Keratinocyte (primary cell): ENCODE measurements around the gene PSMB7. TPM values are rescaled to one million over a fixed set of nuclear protein-coding genes. Genes with fewer than 3 reads are reported as not detected.

Source experiments
- DNase-seq: peaks from one replicate; pipeline ENCODE4 v3.0.0-alpha.2; 2011; ENCODE audit warnings: low read depth, missing footprints, low spot score
- FAIRE-seq: peaks from 2 replicates; lab custom pipeline; 2011; peaks lifted over from hg19 to GRCh38; lab: Jason Lieb, UNC
- H2AFZ ChIP-seq: 2 replicates; pipeline ENCODE4 v1.6.0; 2012; ENCODE audit warnings: low read length, control low read depth, inconsistent platforms; ENCODE audit not compliant: control insufficient read depth
- H3K27ac ChIP-seq: 2 replicates; pipeline ENCODE4 v1.5.1; 2011; ENCODE audit warnings: low read length; ENCODE audit not compliant: control insufficient read depth, insufficient read depth
- H3K27me3 ChIP-seq: 3 replicates; pipeline ENCODE4 v1.6.0; 2011; ENCODE audit warnings: low read length; ENCODE audit not compliant: control insufficient read depth, insufficient read depth; ENCODE audit errors: extremely low read depth
- H3K36me3 ChIP-seq, 2 experiments: 2 replicates in 1 of 2; 3 replicates in 1 of 2; pipeline ENCODE4 v1.5.1; 2011; ENCODE audit warnings: low read length in 2 of 2, mild to moderate bottlenecking in 1 of 2; ENCODE audit not compliant: control insufficient read depth in 2 of 2, insufficient read depth in 2 of 2; ENCODE audit errors: extremely low read depth in 1 of 2
- H3K4me1 ChIP-seq: 3 replicates; pipeline ENCODE4 v1.5.1; 2011; ENCODE audit warnings: low read length; ENCODE audit not compliant: control insufficient read depth, insufficient read depth; ENCODE audit errors: extremely low read depth
- H3K4me2 ChIP-seq: 3 replicates; pipeline ENCODE4 v1.6.0; 2011; ENCODE audit warnings: low read depth, low read length; ENCODE audit not compliant: control insufficient read depth, insufficient read depth; ENCODE audit errors: extremely low read depth
- H3K4me3 ChIP-seq, 3 experiments: fragments of 200-600 bp in 1 of 3; sonication (generic) in 1 of 3; 2 replicates in 2 of 3; 3 replicates in 1 of 3; pipeline ENCODE4 v1.5.1; 2011 to 2016; ENCODE audit warnings: low read length in 3 of 3, mild to moderate bottlenecking in 3 of 3, control low read depth in 2 of 3, inconsistent platforms in 1 of 3, low read depth in 1 of 3, mixed read lengths in 1 of 3, mixed run types in 1 of 3, moderate library complexity in 1 of 3; ENCODE audit not compliant: control insufficient read depth in 2 of 3, insufficient read depth in 2 of 3; ENCODE audit errors: extremely low read depth in 1 of 3
- H3K79me2 ChIP-seq: 2 replicates; pipeline ENCODE4 v1.6.0; 2012; ENCODE audit warnings: low read length; ENCODE audit not compliant: control insufficient read depth, insufficient read depth
- H3K9ac ChIP-seq: 3 replicates; pipeline ENCODE4 v1.6.0; 2011; ENCODE audit warnings: low read length; ENCODE audit not compliant: control insufficient read depth, insufficient read depth; ENCODE audit errors: extremely low read depth
- H3K9me1 ChIP-seq: 3 replicates; pipeline ENCODE4 v1.6.0; 2011; ENCODE audit warnings: low read length; ENCODE audit not compliant: control insufficient read depth, insufficient read depth; ENCODE audit errors: extremely low read depth
- H3K9me3 ChIP-seq: 2 replicates; pipeline ENCODE4 v1.5.1; 2012; ENCODE audit warnings: low read depth, low read length; ENCODE audit not compliant: control insufficient read depth
- H4K20me1 ChIP-seq: 3 replicates; pipeline ENCODE4 v1.6.0; 2011; ENCODE audit warnings: low read length; ENCODE audit not compliant: control insufficient read depth, insufficient read depth; ENCODE audit errors: extremely low read depth
- CTCF ChIP-seq, 3 experiments: IDR thresholded peaks in 1 of 3; conservative IDR thresholded peaks in 1 of 3; optimal IDR thresholded peaks in 1 of 3; 2 replicates in 2 of 3; 3 replicates in 1 of 3; pipeline versions ENCODE3 to v1.5.1; 2011; ENCODE audit warnings: low read length in 3 of 3, mild to moderate bottlenecking in 3 of 3, moderate library complexity in 2 of 3, control low read depth in 1 of 3, inconsistent platforms in 1 of 3; ENCODE audit not compliant: insufficient read depth in 2 of 3; ENCODE audit errors: extremely low read depth in 1 of 3
- EZH2 ChIP-seq: IDR thresholded peaks from one replicate; pipeline ENCODE4 v1.6.1; 2012; ENCODE audit warnings: inconsistent platforms, mild to moderate bottlenecking, low read length, moderate library complexity
- dilution Hi-C: fragments of 300-500 bp; cut with MboI; formaldehyde crosslinking; loops from one replicate; pipeline ENCODE4 v1.7.0; 2020; ENCODE audit warnings: low sequenced_read_pairs; ENCODE audit not compliant: extremely low pct_ligation_motif_present
- polyA plus RNA-seq, 5 experiments: library from polyadenylated mRNA; depleted of rRNA in 3 of 5; stranded (reverse) in 3 of 5; stranded (forward) in 1 of 5; unstranded in 1 of 5; fragments of >200 nt; gene quantifications; 1 replicate in 1 of 5; 2 replicates in 3 of 5; 3 replicates in 1 of 5; pipeline versions ENCODE4 v1.2.1 to v1.2.3, GENCODE V29; 2011 to 2012; ENCODE audit warnings: missing spikeins in 2 of 5, low read depth in 1 of 5, low replicate concordance in 1 of 5

PSMB7 gene
- polyA plus RNA-seq, 1 donor (not counting 4 experiments of a cell fraction or from before 2014, with no cell fraction given): 388 TPM

GRCh38 chr9:124443625-124444024, 28.4 kb upstream of the PSMB7 start:
- Histone ChIP-seq H3K36me3 (no peaks in the 10 kb centered on the region), H3K4me2 (peak overlapping the region; percentile 35), H3K27ac (peak overlapping the region; percentile 50), H2AFZ (peak overlapping the region; percentile 59), H4K20me1 (no peaks in the 10 kb centered on the region), H3K9me3 (no peaks in the 10 kb centered on the region), H3K4me3 (no peak overlapping the region), H3K9me1 (no peaks in the 10 kb centered on the region), H3K4me1 (peaks cover 16% of the 10 kb centered on the region), H3K9ac (peak overlapping the region; percentile 25), H3K79me2 (no peaks in the 10 kb centered on the region), H3K27me3 (no peaks in the 10 kb centered on the region)
- no peak for TF ChIP-seq EZH2
- no peak for TF ChIP-seq CTCF (optimal IDR thresholded peaks at IDR 0.05 in 1 of 3, IDR thresholded peaks at IDR 0.05 in 1 of 3, conservative IDR thresholded peaks at IDR 0.05 in 1 of 3; ENCODE audit: extremely low read depth in 1 of 3, insufficient read depth in 2 of 3, low read length in 3 of 3)
- dilution Hi-C loops: no loop called here
- FAIRE-seq (no peak), DNase-seq (no peak)

- no peak for TF ChIP-seq CTCF (optimal IDR thresholded peaks at IDR 0.05 in 1 of 3, IDR thresholded peaks at IDR 0.05 in 1 of 3, conservative IDR thresholded peaks at IDR 0.05 in 1 of 3; ENCODE audit: extremely low read depth in 1 of 3, insufficient read depth in 2 of 3, low read length in 3 of 3)
- H3K4me3 ChIP-seq: no peak overlapping the region
- no peak overlapping the region for H2AFZ ChIP-seq
- no peaks in the 10 kb centered on the region for H3K9me1 ChIP-seq
- H3K79me2 ChIP-seq: no peaks in the 10 kb centered on the region
- no peak overlapping the region for H3K27ac ChIP-seq
- no peak overlapping the region for H3K9ac ChIP-seq
- H3K36me3 ChIP-seq: no peaks in the 10 kb centered on the region
- no peak overlapping the region for H3K4me2 ChIP-seq
- no peaks in the 10 kb centered on the region for H3K9me3 ChIP-seq
- no peak for DNase-seq
- H3K4me1 ChIP-seq: peaks cover 16% of the 10 kb centered on the region
- FAIRE-seq: no peak
- H3K27me3 ChIP-seq: no peaks in the 10 kb centered on the region
- no peaks in the 10 kb centered on the region for H4K20me1 ChIP-seq
- dilution Hi-C loops: no loop called here
Observed at GRCh38 chr9:124442826-124443225, 27.6 kb upstream of the PSMB7 start.
